Stimulated activated CD4-positive, alpha-beta T cell treated with anti-CD3 and anti-CD28 coated beads, Interleukin-1b, Interleukin-23, amount 100 ng/mL, for 24 hours (primary cell): Measurements from ENCODE around the gene MUCL3.
"Not testable (repeated sequence)": the region's sequence is repeated elsewhere in the genome, so short reads cannot be mapped to it uniquely, and the experiment has no call there.

Experiments used
- DNase-seq, 4 experiments: peaks; one replicate each; pipeline ENCODE4 v3.0.0-alpha.2; 2020; ENCODE audit warnings: low read depth in 4 of 4, low spot score in 1 of 4

The MUCL3 gene

DNA sequence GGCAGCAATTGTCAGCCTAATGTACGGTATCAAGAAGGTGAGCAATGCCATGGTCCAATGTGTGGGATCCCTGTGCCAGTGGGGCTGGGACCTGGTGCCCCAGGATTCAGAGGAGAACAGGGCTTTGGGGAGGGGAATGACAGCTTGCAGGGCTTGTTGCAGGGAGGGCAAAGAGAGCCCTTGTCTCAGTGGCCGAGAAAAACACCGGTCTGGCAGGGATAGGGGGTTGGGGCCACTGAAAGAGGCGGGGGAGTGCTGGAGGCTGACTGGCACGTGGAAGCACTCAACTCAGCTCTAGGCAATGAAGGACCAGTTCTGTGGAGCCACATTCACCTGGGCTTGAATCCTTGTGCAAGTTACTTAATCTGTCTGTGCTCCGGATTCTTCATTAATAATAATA is 3.5 kb upstream of the MUCL3 start:
- no peak for DNase-seq

- DNase-seq: no peak
Measured at GRCh38 chr6:30938730-30939129, 2.0 kb upstream of the MUCL3 start.

DNA sequence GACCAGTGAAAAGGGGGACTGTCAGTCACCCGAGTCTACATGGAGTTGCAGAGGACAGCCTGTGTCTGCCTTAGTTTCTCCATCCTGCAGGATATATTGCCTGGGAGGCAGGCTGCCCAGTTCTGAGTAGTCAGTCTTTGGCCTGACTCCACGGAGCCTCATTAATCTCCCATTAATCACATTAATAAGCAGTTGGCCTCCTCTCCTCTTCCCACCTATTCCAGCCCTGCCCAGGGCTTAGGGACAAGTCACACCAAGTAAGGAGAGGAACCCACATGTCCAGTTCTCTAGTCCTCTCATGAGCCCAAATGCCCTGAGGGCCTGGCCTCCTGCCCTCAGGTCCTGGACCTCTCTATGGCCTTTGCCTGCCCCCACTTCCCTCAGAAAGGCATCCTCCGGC is 1.3 kb upstream of the MUCL3 start:
- no peak for DNase-seq

- no peak for DNase-seq
Measured at GRCh38 chr6:30942338-30943060, 1.7 kb downstream of the MUCL3 start.

GRCh38 chr6:30944051-30944450 is 3.3 kb downstream of the MUCL3 start:
- DNase-seq: no peak

- DNase-seq: no peak
Measured at GRCh38 chr6:30945281-30945680, 4.5 kb downstream of the MUCL3 start.

DNA sequence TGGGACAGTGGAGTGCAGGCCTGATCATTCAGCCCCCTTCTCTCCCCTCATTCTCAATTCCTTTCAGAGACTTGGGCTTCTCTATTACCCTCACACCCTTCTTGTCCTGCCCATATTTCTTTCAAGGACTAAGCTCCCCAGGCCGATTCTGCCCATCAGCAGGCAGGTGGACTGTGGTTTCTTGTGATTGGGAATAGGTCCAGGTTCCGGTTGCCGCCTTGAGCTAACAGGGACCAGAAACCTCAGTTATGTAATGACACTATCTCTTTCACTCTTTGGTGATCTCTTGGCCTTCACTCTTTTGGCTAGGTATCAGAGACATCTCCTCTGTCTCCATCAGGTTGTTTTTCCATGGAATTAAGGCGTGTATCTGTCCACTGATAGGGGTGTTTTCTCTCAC is 6.5 kb downstream of the MUCL3 start:
- no peak for DNase-seq

- no peak for DNase-seq
Measured at GRCh38 chr6:30948811-30949210, 8.0 kb downstream of the MUCL3 start.

DNA sequence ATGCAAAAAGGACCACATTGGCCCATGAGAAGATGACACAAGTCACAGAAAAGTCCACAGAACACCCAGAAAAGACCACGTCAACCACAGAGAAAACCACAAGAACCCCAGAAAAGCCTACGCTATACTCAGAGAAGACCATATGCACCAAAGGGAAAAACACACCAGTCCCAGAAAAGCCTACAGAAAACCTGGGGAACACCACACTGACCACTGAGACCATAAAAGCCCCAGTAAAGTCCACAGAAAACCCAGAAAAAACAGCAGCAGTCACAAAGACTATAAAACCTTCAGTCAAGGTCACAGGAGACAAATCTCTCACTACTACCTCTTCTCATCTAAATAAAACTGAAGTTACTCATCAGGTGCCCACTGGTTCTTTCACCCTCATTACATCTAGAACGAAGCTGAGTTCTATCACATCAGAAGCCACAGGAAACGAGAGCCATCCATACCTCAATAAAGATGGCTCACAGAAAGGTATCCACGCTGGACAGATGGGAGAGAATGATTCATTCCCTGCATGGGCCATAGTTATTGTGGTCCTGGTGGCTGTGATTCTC is 11.2 kb downstream of the MUCL3 start:
- DNase-seq: no peak

DNA sequence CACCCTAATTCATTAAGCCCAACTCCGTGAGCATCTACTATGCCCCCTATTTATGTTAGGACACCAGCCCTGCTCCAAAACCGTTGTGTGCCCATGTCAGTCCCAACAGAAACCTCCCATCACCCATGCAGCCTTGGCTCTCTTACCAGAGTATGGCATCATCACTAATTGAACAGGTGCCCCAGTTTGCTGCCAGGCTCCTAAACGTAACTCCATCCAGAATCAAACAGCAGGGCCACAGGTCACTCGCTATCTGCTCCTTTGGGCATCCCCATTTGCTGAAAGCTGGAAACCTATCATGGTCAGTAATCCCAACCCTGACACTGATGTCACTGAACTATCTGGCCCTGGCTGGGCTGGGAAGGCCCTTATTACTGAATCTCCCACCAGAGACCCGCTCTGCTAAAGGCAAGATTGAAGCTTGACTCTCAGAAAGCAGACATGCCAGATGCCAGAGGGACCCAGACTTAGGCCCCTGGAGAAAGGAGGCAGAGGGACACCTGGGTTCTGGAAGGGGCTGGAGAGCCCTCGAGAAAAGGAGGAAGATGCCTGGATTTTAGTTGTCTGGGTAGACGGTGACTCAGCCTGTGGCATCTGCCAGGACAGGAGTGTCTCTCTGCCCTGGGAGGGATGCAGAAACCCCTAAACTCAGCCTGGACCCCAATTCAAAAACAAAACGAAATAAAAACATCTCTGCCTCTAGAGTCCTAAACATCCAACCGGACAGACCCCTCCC is 14.0 kb downstream of the MUCL3 start:
- no peak for DNase-seq

- peak; percentile 46 to 78 (median 62) for DNase-seq
Measured at GRCh38 chr6:30955367-30956042, 14.7 kb downstream of the MUCL3 start.

- DNase-seq: no peak
Measured at GRCh38 chr6:30957716-30958115, 16.9 kb downstream of the MUCL3 start.

- no peak for DNase-seq
Measured at GRCh38 chr6:30960907-30961673, 20.3 kb downstream of the MUCL3 start.

DNA sequence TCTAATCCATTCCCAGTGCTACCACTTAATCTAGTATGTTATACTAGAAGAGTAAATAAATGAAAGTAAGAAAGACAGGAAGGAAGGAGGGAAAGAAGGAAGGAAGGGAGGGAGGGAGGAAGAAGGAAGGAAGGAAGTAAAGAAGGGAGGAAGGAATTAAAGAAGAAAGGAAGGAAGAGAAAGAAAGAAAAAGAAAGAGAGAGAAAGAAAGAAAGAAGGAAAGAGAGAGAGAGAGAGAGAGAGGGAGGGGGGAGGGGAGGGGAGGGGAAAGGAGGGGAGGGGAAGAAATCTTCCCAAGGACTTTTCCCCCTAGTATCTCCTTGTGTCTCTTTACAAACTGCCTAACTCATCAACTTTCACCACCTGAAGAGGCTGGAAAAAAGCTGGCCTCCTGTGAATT is 21.9 kb downstream of the MUCL3 start:
- DNase-seq: no peak

DNA sequence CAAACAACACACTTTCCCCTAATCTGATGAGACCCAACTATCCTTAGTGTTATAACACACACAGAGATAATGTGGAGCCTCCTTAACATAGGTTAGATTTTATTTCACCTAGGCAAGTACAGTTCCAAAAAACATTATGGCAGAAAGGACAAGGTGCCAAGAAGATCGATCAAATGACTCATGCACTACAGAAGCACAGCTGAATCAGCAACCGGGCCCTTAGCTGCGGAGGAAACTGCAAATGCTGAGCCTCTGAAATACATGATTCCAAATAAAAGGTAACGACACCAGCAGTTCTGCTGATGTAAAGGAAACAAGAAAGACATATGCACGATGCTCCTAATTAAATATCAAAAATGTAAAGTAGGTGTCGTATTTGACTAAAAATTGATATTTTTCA is 22.9 kb downstream of the MUCL3 start:
- DNase-seq: no peak

DNA sequence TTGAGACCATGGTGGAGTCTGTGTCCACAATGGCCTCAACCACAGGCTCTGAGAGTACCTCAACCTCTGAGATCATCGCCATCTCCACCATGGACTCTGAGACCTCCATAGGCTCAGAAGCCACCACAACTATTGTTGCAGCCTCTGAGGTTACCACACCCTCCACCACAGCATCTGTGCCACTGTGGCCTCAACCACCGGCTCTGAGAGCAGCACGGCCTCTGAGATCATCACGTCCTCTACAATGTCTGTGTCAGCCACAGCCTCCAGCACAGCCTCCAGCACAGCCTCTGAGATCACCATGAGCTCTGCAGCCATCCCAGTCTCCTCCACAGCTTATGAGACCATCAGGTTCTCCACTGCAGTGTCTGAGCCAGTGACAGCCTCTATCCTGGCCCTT is 23.3 kb downstream of the MUCL3 start:
- DNase-seq: no peak

DNA sequence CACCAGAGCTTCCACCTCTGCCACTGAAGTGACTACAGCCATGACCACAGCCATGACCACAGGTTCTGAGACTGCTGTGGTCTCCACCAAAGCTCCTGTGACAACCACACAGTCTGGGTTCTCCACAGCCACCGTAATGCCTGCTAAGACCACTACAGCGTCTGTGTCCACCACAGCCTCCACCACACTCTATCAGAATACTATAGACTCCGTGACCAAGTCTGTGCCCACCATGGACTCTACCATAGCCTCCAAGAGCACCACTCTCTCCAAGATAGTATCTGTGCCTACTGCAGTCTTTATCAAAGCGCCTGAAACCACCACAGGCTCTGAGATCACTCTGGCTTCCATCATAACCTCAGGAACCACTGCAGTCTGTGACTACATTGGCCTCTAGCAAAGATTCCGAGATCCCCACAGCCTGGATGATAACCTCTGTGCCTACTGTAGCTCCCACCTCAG is 24.4 kb downstream of the MUCL3 start:
- DNase-seq: no peak

- DNase-seq: no peak
Measured at GRCh38 chr6:30966154-30966553, 25.4 kb downstream of the MUCL3 start.

DNA sequence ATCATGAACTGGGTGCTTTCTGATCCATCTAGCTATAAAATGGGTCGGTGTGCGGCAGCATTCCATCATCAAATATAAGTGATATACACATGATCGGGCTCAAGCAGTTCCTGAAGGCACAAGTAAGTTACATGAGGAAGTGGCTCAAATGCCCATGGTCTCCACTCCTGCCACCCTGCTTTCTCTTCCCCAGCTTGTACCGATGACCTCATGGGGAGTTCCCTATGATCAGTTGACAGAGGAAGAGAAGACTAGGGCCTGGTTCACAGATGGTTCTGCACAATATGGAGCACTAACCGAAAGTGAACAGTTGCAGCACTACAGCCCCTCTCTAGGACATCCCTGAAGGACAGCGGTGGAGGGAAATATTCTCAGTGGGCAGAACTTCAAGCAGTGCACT is 28.4 kb downstream of the MUCL3 start:
- not testable (repeated sequence) for DNase-seq

DNA sequence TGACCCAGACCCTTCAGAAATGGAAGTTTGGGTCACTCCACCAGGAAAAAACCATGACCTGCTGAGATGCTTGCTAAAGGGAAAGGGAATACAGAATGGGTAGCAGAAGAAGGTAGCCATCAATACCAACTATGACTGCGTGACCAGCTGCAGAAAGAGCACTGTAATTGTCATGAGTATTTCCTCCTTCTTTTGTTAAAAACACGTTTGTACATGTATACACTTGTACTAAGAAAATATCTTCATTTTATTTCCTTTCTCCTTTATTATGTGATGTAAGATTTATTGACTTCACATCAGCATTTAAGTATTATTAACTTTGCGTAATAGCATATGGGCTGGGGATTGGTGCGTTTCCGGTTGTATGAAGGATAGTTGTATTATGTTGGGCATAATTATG is 30.2 kb downstream of the MUCL3 start:
- DNase-seq: no peak

- DNase-seq: no peak
Measured at GRCh38 chr6:30972816-30973215, 32.0 kb downstream of the MUCL3 start.
